Right cardiac atrium (tissue), 5 donors: ENCODE measurements around the gene HLA-DOB. TPM values are rescaled to one million over a fixed set of nuclear protein-coding genes. Genes with fewer than 3 reads are reported as not detected.

Experiments
- ATAC-seq, 2 donors: fragments of 200-7000 bp; cut with Tn5 transposase; one replicate each; pipeline versions ENCODE4 v1.8.0 to v1.9.1; 2020; ENCODE audit warnings: moderate library complexity in 2 of 2, mild to moderate bottlenecking in 1 of 2
- DNase-seq, 3 donors: peaks; one replicate each; pipeline ENCODE4 v3.0.0-alpha.2; 2020
- H3K27ac ChIP-seq: one replicate; pipeline ENCODE4 v1.5.1; 2013; ENCODE audit warnings: mild to moderate bottlenecking, low read length, control low read depth, moderate library complexity
- H3K27me3 ChIP-seq: one replicate; pipeline ENCODE4 v1.6.1; 2013; ENCODE audit not compliant: control insufficient read depth, insufficient read depth
- H3K4me1 ChIP-seq: one replicate; pipeline ENCODE4 v1.6.1; 2013; ENCODE audit warnings: low read length; ENCODE audit not compliant: control insufficient read depth, insufficient read depth
- H3K4me3 ChIP-seq: one replicate; pipeline ENCODE4 v1.5.1; 2013; ENCODE audit warnings: low read length, control low read depth
- H3K9me3 ChIP-seq: one replicate; pipeline ENCODE4 v1.6.1; 2013; ENCODE audit warnings: low read length; ENCODE audit not compliant: control insufficient read depth
- WGBS: extraction: QIAGEN DNeasy Blood & Tissue Kit; methylation state at CpG from one replicate; pipeline ENCODE4 v1.1.7; 2013; 5-methylcytosine and 5-hydroxymethylcytosine counted together
- intact Hi-C, 4 donors: fragments of 100-400 bp; cut with DNase I; formaldehyde crosslinking; loops; one replicate each; pipeline versions ENCODE4 v1.11.0 to v1.14.0; 2022 to 2023
- polyA plus RNA-seq: library from polyadenylated mRNA; stranded (reverse); fragments of 200-250 nt; gene quantifications from one replicate; pipeline ENCODE4 v1.2.3, GENCODE V29; 2013
- total RNA-seq, 4 donors: library from RNA; stranded (reverse); fragmentation: NEBNext Ultra II Directional; extraction: Animal tissue kit (Norgen Biotek cat#: 25700); gene quantifications; one replicate each; pipeline ENCODE4 v1.2.1, GENCODE V29; 2021
- donor health status: healthy with polysubstance abuse.
- donor health status: DM: no; HTN: yes; CAD: no.
- donor health status: DM: no; HTN: no; CAD: no.
- donor health status: DM: no; HTN: yes; CAD: no; lungs with severe emphysema.
- donor health status: DM: yes; HTN: yes; CAD: no.

Gene HLA-DOB
- total and polyA plus RNA-seq, 5 donors: 0.20 to 0.22 (median 0.20) TPM; not detected in 2

- no peak overlapping the region for H3K4me3 ChIP-seq
These were observed 41.7 kb downstream of the HLA-DOB start for GRCh38 chr6:32775071-32775470.

GRCh38 chr6:32774426-32774825 lies 42.4 kb downstream of the HLA-DOB start:
- intact Hi-C loops: no loop called here
- Histone ChIP-seq H3K4me3 (no peak overlapping the region), H3K27me3 (no peaks in the 10 kb centered on the region), H3K4me1 (no peaks in the 10 kb centered on the region), H3K9me3 (no peaks in the 10 kb centered on the region), H3K27ac (no peak overlapping the region)
- no peak for DNase-seq
- WGBS: 60% methylated on average over 1 of the region's 1 CpG
- ATAC-seq: no peak

More at GRCh38 chr6:32775071-32775470, 41.7 kb downstream of the HLA-DOB start:
- Histone ChIP-seq H3K9me3 (no peaks in the 10 kb centered on the region), H3K27me3 (no peaks in the 10 kb centered on the region), H3K27ac (no peak overlapping the region), H3K4me1 (no peaks in the 10 kb centered on the region)
- intact Hi-C loops: no loop called here
- no peak for DNase-seq
- WGBS: 14% methylated on average over 1 of the region's 1 CpG
- no peak for ATAC-seq

- intact Hi-C loops: no loop called here
- Histone ChIP-seq H3K4me3 (no peak overlapping the region), H3K27me3 (no peaks in the 10 kb centered on the region), H3K9me3 (no peaks in the 10 kb centered on the region), H3K4me1 (no peaks in the 10 kb centered on the region), H3K27ac (no peak overlapping the region)
- DNase-seq (no peak), ATAC-seq (no peak)
- 35% methylated on average over 1 of the region's 1 CpG for WGBS
These were observed 44.1 kb downstream of the HLA-DOB start for GRCh38 chr6:32772656-32773055.

GRCh38 chr6:32764048-32764447 lies 52.8 kb downstream of the HLA-DOB start:
- WGBS: 31% methylated on average over 1 of the region's 1 CpG
- Histone ChIP-seq H3K4me1 (no peaks in the 10 kb centered on the region), H3K27ac (no peak overlapping the region), H3K27me3 (no peaks in the 10 kb centered on the region), H3K9me3 (no peaks in the 10 kb centered on the region), H3K4me3 (no peak overlapping the region)
- intact Hi-C loops: no loop called here
- DNase-seq: no peak
- ATAC-seq: no peak

GRCh38 chr6:32763421-32763820 lies 53.4 kb downstream of the HLA-DOB start, which contains the start of gene HLA-DQB2:
Gene HLA-DQB2 (minus strand): TSS chr6:32763532. CDS start chr6:32763470, 62 bp downstream.
- DNase-seq: no peak
- Histone ChIP-seq H3K27ac (no peak within 1 kb of the TSS), H3K4me1 (no peaks in the 10 kb centered on the region), H3K27me3 (no peaks in the 10 kb centered on the region), H3K9me3 (no peaks in the 10 kb centered on the region), H3K4me3 (no peak within 1 kb of the TSS)
- intact Hi-C loops: no loop called here
- ATAC-seq: no peak
- 39% methylated on average over 4 of the region's 4 CpGs for WGBS

Other genes starting within 250 kb of the HLA-DOB start
- gene HLA-DRB1, start 227.2 kb downstream of the HLA-DOB start, total RNA-seq: 100 to 1,000 TPM in 2 of 4 donors, 10 to 100 TPM in 2; 33.7 to 153 (median 104) TPM
- gene HLA-DRB1, start 227.2 kb downstream of the HLA-DOB start, polyA plus RNA-seq: 30.1 TPM
- gene HLA-DQA1, start 179.6 kb downstream of the HLA-DOB start, total RNA-seq: 10 to 100 TPM in 2 of 4 donors, 1 to 10 TPM in 2; 6.5 to 18.4 (median 8.9) TPM
- gene HLA-DQA1, start 179.6 kb downstream of the HLA-DOB start, polyA plus RNA-seq: 6.0 TPM
- gene HLA-DQB1, start 150.3 kb downstream of the HLA-DOB start, total RNA-seq: 10 to 100 TPM in 3 of 4 donors, 1 to 10 TPM in 1; 5.7 to 15.0 (median 14.8) TPM
- gene HLA-DQB1, start 150.3 kb downstream of the HLA-DOB start, polyA plus RNA-seq: 19.8 TPM
- 1 to 10 TPM in 1 of 4 donors, under 1 TPM in 2, not detected in 1; 0.34 to 2.8 (median 0.45) TPM for gene HLA-DQA2, start 75.6 kb downstream of the HLA-DOB start, total RNA-seq
- not detected for gene HLA-DQA2, start 75.6 kb downstream of the HLA-DOB start, polyA plus RNA-seq
- gene HLA-DQB2, start 53.5 kb downstream of the HLA-DOB start, total RNA-seq: 1 to 10 TPM in 1 of 4 donors, under 1 TPM in 1, not detected in 2; 0.58 to 2.2 TPM
- gene HLA-DQB2, start 53.5 kb downstream of the HLA-DOB start, polyA plus RNA-seq: not detected
- gene TAP2, start 21.7 kb upstream of the HLA-DOB start, total RNA-seq: 10 to 100 TPM; 17.0 to 23.3 (median 20.4) TPM
- 11.2 TPM for gene TAP2, start 21.7 kb upstream of the HLA-DOB start, polyA plus RNA-seq
- 10 to 100 TPM; 14.8 to 28.4 (median 18.8) TPM for gene PSMB8, start 27.0 kb upstream of the HLA-DOB start, total RNA-seq
- 23.0 TPM for gene PSMB8, start 27.0 kb upstream of the HLA-DOB start, polyA plus RNA-seq
- 10 to 100 TPM; 15.7 to 25.0 (median 18.6) TPM for gene TAP1, start 36.7 kb upstream of the HLA-DOB start, total RNA-seq
- 20.1 TPM for gene TAP1, start 36.7 kb upstream of the HLA-DOB start, polyA plus RNA-seq
- gene PSMB9, start 37.2 kb upstream of the HLA-DOB start, total RNA-seq: 10 to 100 TPM in 3 of 4 donors, 1 to 10 TPM in 1; 8.2 to 22.7 (median 14.7) TPM
- 17.1 TPM for gene PSMB9, start 37.2 kb upstream of the HLA-DOB start, polyA plus RNA-seq
- 10 to 100 TPM in 3 of 4 donors, 1 to 10 TPM in 1; 8.5 to 15.7 (median 12.4) TPM for gene HLA-DMB, start 124.0 kb upstream of the HLA-DOB start, total RNA-seq
- 6.0 TPM for gene HLA-DMB, start 124.0 kb upstream of the HLA-DOB start, polyA plus RNA-seq
- 10 to 100 TPM; 16.2 to 26.6 (median 17.3) TPM for gene HLA-DMA, start 136.1 kb upstream of the HLA-DOB start, total RNA-seq
- gene HLA-DMA, start 136.1 kb upstream of the HLA-DOB start, polyA plus RNA-seq: 20.9 TPM
- 100 to 1,000 TPM in 1 of 4 donors, 10 to 100 TPM in 3; 82.6 to 100 (median 86.9) TPM for gene BRD2, start 151.6 kb upstream of the HLA-DOB start, total RNA-seq
- gene BRD2, start 151.6 kb upstream of the HLA-DOB start, polyA plus RNA-seq: 73.1 TPM
- 1 to 10 TPM; 1.3 to 2.3 (median 1.8) TPM for gene HLA-DOA, start 192.6 kb upstream of the HLA-DOB start, total RNA-seq
- gene HLA-DOA, start 192.6 kb upstream of the HLA-DOB start, polyA plus RNA-seq: 1.2 TPM